GM21447 (cell line): Measurements from ENCODE around the gene RHBDF1.

Source experiments
- ATAC-seq: cut with Tn5 transposase; IDR thresholded peaks from one replicate; pipeline ENCODE4 v1.9.1; 2021; ENCODE audit not compliant: unreplicated experiment

The RHBDF1 gene

DNA sequence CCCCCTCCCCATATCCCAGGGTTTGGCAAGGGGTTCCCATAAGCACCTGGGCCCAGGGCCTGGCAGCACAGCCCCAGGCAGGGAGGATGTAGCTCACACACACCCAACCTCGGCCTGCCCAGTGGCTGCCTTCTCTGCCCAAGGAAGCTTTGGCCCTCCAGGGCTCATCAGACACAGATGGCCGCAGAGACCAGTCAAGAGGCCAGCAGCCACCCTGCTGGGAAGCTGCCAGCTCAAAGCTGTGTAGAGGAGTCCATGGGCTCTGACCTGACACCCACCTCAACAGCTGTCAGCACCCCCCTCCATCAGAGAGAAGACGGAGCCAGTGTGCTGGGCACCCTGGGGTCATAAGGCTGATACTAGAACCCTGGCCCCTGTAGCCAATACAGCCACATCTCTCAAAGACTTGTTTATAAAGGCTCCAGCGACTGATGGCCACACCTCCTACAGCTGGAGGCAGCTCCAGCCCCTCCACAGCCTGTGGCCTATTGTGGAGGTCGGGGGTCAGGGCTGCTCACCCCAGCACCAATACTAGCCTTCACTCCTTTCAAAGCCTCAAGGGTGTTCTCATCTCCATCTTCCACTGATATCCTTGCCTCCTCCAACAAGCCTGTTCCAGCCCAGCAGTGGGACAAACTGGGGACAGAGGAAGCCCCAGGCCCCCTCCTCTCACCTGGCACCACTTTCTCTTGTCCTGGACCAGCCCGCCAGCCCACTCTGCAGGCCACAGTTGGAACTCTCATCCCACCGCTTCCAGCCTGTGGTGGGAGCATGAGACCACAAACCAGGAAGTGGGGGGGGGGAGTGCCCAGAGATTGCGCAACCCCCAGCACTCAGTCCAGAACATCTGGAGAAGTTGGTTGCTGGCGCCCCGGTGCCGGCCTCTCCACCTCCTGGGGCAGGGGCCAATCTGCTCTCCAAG, 3.4 kb upstream of the RHBDF1 start:
- ATAC-seq = no peak

DNA sequence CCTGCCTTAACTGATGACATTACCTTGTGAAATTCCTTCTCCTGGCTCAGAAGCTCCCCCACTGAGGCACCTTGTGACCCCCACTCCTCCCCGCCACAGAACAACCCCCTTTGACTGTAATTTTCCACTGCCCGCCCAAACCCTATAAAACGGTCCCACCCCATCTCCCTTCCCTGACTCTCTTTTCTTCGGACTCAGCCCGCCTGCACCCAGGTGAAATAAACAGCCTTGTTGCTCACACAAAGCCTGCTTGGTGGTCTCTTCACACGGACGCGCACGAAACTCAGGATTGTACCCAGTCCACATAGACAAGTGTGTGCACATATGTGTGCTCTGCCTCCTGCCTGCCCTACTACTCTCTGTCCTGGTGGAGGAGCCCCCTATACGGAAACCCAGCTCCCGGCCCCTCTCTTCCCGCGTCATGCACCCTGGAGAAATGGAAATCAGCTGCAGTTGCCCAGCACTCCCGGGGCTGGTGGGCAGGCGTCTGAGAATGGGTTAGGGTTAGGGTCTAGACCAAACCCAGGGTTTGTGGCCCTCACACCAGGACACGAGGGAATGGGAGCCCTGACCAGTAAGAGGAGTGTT, 2.4 kb upstream of the RHBDF1 start:
- ATAC-seq = no peak

DNA sequence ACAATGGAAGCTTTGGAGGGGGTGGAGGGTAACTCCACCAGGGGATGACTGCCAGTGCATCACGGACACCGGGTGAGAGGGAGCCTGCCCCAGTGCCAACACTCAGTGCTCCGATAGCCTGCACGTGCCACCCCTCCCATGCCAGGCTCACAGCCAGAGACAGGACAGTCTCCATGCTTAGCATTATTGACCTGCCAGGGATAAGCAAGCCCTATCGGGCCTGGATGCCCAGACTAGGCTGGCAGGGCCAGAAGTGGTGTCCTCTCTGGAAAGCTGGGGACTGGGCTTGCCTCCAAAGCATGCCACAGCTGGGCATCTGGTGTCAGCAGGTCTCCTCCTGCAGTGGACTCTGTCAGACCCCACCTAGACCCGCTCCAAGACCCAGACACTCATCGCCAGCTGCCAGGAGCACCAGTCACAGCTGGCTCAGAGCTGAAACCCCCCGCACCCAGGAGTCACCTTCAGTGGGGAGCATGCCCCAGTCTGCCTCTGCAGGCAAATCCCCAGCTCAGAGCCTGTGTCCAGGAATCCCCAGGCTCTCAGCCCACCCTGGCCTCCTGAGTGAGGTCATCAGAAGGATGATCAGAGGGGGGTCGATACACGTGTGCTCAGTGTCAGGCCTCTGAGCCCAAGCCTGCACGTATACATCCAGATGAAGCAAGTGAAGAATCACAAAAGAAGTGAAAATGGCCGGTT, 1.8 kb upstream of the RHBDF1 start:
- no peak for ATAC-seq

DNA sequence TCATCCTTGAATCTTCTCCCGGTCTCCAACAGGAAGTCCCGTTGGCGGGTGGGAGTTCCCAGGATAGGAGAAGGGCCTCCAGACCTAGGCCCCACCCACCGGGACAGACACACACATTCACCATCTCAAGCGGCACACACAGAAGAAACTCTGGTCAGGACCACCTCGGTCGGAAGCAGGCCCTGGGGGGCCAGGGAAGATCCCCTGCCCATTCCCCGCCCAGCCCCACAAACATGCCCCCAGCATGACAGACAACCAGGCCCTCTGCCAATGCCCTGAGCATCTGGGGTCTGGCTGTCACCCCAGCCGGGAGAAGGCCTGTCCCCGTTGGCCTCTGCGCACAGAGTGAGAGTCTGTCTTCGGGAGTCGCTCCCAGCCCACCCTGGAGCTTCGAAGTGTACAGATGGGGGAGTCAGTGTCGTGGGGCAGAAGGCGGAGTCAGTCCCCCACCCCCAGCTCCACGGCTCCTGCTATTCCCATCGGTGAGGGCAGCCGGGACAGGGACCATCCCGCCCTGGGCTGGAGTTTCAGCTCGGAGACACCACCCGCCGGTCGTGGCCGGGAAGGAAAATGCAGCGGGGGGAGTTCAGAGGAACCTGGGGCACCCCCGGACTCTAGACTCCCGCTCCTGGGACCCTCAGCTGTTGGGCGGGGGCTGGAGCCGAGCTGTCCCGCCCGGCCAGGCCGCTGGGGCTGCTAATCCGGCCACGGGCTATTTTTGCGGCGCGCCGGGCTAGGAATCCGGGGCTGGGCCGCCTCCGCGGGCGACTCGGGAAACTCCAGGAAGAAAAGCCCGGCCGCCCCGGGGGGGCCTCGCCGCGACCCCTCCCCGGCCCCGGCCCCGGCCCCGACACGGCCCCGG, 660 bp downstream of the RHBDF1 start:
- ATAC-seq = no peak

DNA sequence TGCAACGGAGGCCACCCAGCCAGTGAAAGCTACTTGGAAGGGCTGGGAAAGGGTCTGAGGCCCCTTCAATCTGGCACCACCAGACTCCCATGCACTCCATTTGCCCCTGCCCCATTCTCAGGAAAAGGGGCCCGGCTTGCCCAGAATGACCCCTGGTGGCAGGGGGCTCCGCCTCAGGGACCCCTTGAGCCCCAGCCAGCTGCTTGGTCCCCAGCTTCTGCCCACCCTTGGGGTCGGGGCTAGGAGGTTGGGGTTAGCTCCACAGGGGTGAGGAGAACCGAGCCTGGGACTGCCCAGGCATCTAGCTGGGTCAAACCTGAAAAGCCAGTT, 1.3 kb downstream of the RHBDF1 start:
- no peak for ATAC-seq

DNA sequence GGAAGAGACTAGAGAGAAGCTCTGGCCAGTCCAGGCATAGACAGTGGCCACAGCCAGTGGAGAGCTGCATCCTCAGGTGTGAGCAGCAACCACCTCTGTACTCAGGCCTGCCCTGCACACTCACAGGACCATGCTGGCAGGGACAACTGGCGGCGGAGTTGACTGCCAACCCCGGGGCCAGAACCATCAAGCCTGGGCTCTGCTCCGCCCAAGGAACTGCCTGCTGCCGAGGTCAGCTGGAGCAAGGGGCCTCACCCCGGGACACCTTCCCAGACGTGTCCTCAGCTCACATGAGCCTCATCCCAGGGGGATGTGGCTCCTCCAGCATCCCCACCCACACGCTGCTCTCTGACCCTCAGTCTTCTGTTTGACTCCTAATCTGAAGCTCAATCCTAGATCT, 3.2 kb downstream of the RHBDF1 start:
- ATAC-seq = no peak

DNA sequence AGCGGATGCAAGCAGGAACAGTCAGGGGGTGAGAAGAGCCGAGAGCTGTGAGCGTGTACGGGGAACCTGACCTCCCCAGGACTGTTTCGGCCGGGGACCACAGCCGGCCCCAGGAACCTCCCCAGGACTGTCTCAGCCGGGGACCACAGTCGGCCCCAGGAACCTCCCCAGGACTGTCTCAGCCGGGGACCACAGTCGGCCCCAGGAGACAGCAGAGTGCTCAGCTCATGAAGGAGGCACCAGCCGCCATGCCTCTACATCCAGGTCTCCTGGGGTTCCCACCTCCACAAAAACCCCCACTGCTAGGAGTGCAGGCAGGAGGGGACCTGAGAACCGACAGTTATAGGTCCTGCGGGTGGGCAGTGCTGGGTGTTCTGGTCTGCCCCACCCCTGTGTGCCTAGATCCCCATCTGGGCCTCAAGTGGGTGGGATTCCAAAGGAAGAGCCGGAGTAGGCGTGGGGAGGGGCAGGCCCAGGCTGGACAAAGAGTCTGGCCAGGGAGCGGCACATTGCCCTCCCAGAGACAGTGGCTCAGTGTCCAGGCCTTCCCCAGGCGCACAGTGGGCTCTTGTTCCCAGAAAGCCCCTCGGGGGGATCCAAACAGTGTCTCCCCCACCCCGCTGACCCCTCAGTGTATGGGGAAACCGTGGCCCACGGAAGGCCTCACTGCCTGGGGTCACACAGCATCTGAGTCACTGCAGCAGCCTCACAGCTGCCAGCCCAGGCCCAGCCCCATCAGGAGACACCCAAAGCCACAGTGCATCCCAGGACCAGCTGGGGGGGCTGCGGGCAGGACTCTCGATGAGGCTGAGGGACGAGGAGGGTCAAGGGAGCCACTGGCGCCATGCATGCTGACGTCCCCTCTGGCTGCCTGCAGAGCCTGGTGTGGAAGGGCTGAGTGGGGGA, 4.3 kb downstream of the RHBDF1 start:
- ATAC-seq = no peak

DNA sequence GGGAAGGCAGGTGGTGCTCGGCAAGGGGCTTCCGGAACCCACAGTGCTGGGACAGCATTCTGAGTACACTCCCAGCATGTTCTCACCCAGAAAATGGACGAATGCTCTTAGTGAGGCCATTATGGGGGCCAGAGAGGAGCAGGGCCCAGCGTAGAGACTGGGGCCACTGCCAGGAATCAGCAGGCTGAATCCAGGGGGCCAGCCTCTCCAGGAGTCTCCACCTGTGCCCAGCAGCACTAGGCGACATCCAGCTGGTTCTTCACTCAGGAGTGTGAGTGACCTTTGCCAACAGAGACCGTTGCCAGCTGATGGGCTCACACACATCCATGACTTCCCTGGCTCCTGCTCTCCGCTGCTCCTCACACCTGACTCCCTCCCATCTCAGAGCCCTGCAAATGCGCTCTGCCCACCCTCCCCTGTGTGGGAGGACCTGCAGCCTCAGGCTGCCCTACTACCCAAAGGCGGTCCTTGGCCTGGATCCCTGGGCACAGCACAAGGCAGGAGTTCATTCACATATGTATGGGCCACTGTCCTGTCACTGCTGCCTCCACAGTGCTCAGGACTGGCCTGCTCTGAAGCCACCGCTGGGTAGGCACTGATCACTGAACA, 5.1 kb downstream of the RHBDF1 start:
- no peak for ATAC-seq

DNA sequence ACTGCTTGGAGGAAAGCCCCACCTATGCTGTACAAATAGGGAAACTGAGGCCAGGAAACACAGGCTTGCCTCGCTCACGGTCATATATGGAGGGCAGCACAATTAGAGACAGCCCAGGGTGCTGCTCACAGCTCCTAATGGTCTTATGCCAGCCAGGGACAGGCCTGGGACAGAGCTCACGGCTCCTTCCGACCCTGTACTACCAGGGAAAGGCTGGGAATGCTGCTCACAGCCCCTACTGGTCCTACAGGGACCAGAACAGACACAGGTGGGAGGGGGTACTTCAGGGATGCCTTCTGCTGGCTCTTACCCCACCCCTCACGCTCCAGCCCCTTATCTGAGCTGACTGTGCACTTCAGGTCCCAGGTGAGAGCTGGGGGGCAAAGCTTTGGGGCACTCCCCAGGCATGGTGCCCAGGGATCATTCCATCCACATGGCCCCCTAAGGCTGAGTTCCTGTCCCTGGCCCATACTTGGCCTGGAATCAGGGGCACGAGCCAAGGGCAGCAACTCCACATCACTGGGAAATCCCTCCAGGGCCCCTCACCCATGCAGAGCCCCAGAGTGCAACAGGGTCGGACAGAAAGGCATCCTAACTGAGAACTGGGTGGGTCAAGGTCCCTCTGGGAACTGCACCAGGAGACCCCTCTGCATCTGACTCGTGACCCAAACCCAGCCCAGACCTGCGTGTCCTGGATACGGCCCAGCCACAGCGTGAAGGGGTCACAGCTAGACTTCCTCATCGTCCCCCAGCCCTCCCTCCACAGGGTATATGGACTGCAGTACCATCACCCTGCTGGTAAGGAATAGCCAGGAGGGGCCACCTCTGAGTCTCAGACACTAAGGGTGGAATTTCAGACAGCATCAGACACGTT, 5.9 kb downstream of the RHBDF1 start:
- ATAC-seq = no peak

DNA sequence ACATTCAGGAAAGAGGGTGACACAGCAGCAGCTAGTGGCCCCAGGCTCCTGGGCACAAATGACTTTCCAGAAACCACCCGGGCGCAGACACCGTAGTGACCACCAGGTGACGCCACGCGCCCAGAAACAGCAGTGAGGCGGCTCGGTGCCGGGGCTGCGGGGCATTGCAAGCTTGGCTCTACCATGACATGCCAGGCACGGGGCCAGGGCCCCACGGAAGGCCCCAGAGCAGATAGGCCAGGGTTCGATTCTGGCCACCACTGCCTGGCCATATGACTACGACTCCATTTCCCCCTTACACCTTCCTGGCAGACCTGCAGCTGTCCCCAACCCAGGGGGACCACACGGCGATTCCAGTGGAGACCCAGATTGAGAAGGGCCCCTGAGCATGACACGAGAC, 6.7 kb downstream of the RHBDF1 start:
- ATAC-seq = no peak

DNA sequence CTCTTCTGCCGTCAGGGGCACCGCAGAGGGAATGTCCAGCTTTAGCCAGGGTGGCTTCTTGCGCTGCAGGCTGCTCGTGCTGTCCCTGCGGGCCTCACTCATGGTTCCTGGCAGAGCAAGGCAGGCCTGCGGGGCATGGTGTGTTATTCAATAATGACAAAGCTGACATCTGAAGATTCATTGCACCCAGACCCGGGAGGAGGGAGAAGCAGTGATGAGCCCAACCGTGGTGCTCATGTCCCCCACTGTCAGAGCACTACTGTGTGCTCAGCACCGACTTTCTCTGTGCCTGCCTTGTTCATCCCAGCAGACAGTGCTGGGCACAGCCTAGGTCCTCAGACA, 7.5 kb downstream of the RHBDF1 start:
- no peak for ATAC-seq

DNA sequence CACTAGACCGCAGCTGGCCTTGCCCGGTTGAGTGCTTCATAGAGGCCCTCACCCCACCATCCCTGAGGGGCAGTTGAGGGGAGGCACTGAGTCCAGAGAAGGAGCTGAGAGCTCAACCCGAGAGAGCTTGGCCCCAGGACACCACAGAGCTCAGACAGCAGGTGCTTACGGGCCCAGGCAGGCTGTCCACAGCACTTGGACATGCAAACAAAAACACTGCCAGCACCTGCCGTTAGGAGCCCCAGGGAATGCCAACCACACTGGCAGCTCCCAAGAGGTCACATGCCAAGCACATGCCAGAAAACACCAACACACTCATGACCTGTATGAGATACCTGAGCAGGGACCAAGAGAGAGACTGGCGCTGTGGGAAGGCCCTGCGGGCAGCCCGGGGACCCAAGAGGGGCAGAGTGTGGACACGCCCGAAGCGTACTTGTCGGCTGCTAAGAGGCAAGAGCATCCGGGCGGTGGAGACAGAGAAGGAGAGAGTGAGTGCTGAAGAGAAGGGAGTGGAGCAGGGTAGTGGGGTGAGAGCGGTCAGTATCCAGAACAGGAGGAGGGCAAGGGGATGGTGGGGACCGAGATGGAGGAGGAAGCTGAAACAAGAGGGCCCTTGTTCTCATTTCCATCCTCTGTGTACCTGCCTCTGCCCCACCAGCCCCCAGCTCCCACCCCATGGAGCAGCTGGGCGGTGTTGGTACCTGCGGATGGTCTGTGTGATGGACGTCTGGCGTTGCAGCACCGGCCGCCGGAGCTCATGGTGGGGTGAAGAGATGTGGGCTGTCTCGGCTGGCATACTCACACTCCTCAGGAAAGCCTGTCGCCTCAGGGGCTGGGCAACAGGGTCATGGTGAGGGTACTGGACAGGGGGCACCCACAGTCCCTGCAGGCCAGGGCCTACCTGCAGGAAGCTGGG, 8.2 kb downstream of the RHBDF1 start:
- ATAC-seq = no peak

DNA sequence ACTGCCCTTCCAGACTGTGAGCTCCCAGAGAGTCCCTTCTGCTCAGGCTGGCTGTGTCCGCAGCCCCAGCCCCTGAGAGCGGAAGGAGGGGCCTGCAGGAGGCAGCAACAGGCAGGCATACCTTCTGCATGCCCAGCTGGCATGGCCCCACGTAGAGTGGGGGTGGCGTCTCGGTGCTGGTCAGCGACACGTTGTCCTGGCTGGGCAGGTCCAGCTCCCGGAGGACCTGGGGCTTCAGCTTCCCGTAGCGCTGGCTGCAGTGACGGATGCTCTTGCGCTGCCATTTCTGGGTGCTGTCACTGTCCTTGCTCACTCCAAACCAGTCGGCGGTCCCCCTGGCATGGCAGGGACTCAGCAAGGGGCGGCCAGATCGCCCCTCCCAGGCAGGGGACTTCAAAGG, 9.0 kb downstream of the RHBDF1 start:
- ATAC-seq = no peak

DNA sequence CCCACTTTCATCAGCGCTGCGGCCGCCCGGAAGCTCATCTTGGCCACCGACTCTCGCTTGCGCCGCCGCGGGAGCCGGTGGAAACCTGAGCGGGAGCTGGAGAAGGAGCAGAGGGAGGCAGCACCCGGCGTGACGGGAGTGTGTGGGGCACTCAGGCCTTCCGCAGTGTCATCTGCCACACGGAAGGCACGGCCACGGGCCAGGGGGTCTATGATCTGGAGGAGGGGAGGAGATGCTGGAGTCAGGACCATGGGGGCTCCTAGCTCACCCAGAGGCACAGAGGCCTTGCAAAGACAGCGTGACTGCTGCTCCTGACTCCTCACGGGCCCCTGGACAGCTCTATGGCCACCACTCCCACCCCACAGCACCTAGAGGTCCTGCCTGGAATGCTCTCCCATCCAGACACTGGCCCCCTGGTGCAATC, 9.5 kb downstream of the RHBDF1 start:
- no peak for ATAC-seq

DNA sequence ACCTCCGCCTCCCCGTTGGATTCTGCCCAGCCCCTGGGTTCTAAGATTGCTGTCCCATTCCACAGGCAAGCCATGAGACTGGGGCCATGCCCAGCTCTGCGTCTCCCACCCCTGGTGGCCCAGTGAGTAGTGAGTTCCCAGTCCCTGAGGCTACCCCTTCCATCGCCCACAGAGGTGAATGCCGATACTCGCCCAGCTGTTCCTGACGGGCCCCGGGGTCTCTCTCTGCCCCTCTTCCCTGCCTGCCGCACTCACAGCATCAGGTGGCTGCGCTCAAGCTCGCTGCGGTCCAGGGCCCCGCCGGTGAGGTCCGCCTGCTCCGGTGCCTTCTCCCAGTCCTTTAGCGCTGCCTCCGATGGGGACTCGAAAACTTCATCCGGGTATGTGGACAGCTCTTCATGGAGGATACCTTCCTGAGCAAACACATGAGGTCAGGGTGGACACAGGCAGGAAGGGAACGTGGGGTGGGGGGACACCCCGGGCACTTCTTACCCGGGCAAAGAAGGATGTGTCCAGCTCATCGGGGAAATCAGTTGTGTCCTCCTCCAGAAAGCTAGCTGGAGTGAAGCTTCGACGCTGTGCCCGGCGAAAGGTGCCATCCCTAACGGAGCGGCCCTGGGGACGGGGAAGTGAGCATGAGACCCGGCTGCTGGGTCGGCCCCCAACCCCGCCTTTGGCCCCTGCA, 10.0 kb downstream of the RHBDF1 start:
- ATAC-seq = no peak

DNA sequence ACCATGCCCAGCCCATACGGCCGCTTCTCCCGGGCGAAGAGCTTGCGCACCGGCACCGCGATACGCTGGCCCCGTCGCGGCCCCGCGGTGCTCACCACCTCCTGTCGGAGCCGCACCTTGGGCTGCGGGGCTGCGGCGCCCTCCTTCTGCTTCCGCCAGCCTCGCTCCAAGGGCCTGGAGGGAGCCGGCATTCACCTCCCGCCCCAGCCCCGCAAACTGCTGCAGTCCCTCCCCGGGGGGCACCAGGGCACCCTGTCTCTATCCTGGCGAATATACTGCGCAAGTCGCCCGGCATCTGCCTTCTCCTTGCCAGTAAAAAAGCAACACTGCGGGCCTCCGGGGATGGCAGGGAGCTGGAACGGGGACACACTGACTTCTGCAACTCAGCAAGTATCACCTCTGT, 10.6 kb downstream of the RHBDF1 start:
- no peak for ATAC-seq
